GM20431 (cell line): ENCODE data around the gene ANKH.
"Not testable (repeated sequence)": the region's sequence is repeated elsewhere in the genome, so short reads cannot be mapped to it uniquely, and the experiment has no call there.

Experiments used
- in situ Hi-C: fragments of 300-500 bp; cut with MseI, MboI; formaldehyde crosslinking; loops from one replicate; pipeline ENCODE4 v1.15.0; 2020; ENCODE audit warnings: low sequenced_read_pairs; ENCODE audit not compliant: unreplicated experiment

The ANKH gene

GRCh38 chr5:14861123-14861765 lies 10.3 kb downstream of the ANKH start:
- in situ Hi-C loops: no loop called here

- in situ Hi-C loops: no loop called here
These were observed 11.6 kb downstream of the ANKH start for GRCh38 chr5:14859980-14860379.

GRCh38 chr5:14859150-14859549 lies 12.4 kb downstream of the ANKH start:
- in situ Hi-C loops: no loop called here

GRCh38 chr5:14855366-14855765 lies 16.2 kb downstream of the ANKH start:
- in situ Hi-C loops: no loop called here

- in situ Hi-C loops: no loop called here
These were observed 16.8 kb downstream of the ANKH start for GRCh38 chr5:14854799-14855198.

- in situ Hi-C loops: no loop called here
These were observed 17.9 kb downstream of the ANKH start for GRCh38 chr5:14853685-14854084.

- in situ Hi-C loops: no loop called here
These were observed 18.8 kb downstream of the ANKH start for GRCh38 chr5:14852779-14853178.

GRCh38 chr5:14851999-14852526 lies 19.5 kb downstream of the ANKH start:
- in situ Hi-C loops: no loop called here

- in situ Hi-C loops: no loop called here
These were observed 20.0 kb downstream of the ANKH start for GRCh38 chr5:14851597-14851996.

- in situ Hi-C loops: no loop called here
These were observed 20.5 kb downstream of the ANKH start for GRCh38 chr5:14851050-14851419.

- in situ Hi-C loops: no loop called here
These were observed 21.0 kb downstream of the ANKH start for GRCh38 chr5:14850419-14851049.

GRCh38 chr5:14849516-14850294 lies 21.9 kb downstream of the ANKH start:
- in situ Hi-C loops: no loop called here

GRCh38 chr5:14848942-14849341 lies 22.6 kb downstream of the ANKH start:
- in situ Hi-C loops: not testable (repeated sequence)

GRCh38 chr5:14848385-14848784 lies 23.2 kb downstream of the ANKH start:
- in situ Hi-C loops: no loop called here

- in situ Hi-C loops: no loop called here
These were observed 24.1 kb downstream of the ANKH start for GRCh38 chr5:14847471-14847870.

GRCh38 chr5:14842117-14842516 lies 29.5 kb downstream of the ANKH start:
- in situ Hi-C loops: no loop called here

- in situ Hi-C loops: no loop called here
These were observed 31.0 kb downstream of the ANKH start for GRCh38 chr5:14840624-14841023.

- in situ Hi-C loops: no loop called here
These were observed 32.9 kb downstream of the ANKH start for GRCh38 chr5:14838396-14839319.

GRCh38 chr5:14837423-14838122 lies 34.0 kb downstream of the ANKH start:
- in situ Hi-C loops: not testable (repeated sequence)
